Measurements from ENCODE around the gene ZNF2.
A peak's percentile ranks its signal among the peaks of the same experiment; 100 is the strongest.

ZNF2 gene

GRCh38 chr2:95207111-95207961 lies 41.7 kb downstream of the ZNF2 start, which contains the start of gene ZNF892:
Gene ZNF892 (plus strand): TSS chr2:95207521. CDS start chr2:95207816, 295 bp downstream.
- Histone ChIP-seq H3K4me2 (ENCODE audit: low read depth, low read length, poor library complexity, severe bottlenecking) (peak within 1 kb of the TSS; percentile 85), H3K27ac (ENCODE audit: low read depth, low read length) (peak within 1 kb of the TSS; percentile 52)
- TF ChIP-seq CTCF (IDR thresholded peaks at IDR 0.05; ENCODE audit: insufficient read depth, low read length, poor library complexity, severe bottlenecking), result no peak
- TF ChIP-seq EZH2phosphoT487 (conservative IDR thresholded peaks at IDR 0.05; ENCODE audit: low read length), result no peak

GRCh38 chr2:95208106-95208505 lies 42.5 kb downstream of the ZNF2 start:
- Histone ChIP-seq H3K36me3 (ENCODE audit: low read length) (peaks cover 34% of the 10 kb centered on the region), H3K4me2 (ENCODE audit: low read depth, low read length, poor library complexity, severe bottlenecking) (peak overlapping the region; percentile 85), H3K9ac (ENCODE audit: low read length) (peak overlapping the region; percentile 65), H2AFZ (ENCODE audit: low read depth, low read length, severe bottlenecking) (peak overlapping the region; percentile 91), H3K27me3 (ENCODE audit: low read length) (no peaks in the 10 kb centered on the region), H3K27ac (ENCODE audit: low read depth, low read length) (no peak overlapping the region), H3K4me3 (ENCODE audit: insufficient read depth, low read length, poor library complexity, severe bottlenecking) (peak overlapping the region; percentile 70), H4K20me1 (ENCODE audit: low read depth, low read length) (no peaks in the 10 kb centered on the region), H3K79me2 (ENCODE audit: insufficient read depth, low read length) (0 out of 2 replicates have a peak, but pooled peaks cover 3% of the 10 kb centered on the region), H3F3A (ENCODE audit: insufficient read depth) (no peaks in the 10 kb centered on the region), H3K9me3 (ENCODE audit: insufficient read depth, low read length) (peaks cover 16% of the 10 kb centered on the region; the same call in 1 of the 2 replicates), H3K9me2 (replicated peaks; ENCODE audit: insufficient read depth, low read length) (no peaks in the 10 kb centered on the region)
- TF ChIP-seq EZH2phosphoT487 (conservative IDR thresholded peaks at IDR 0.05; ENCODE audit: low read length) (no peak), CTCF (IDR thresholded peaks at IDR 0.05; ENCODE audit: insufficient read depth, low read length, poor library complexity, severe bottlenecking) (no peak)

More at GRCh38 chr2:95207111-95207961, 41.7 kb downstream of the ZNF2 start, which contains the start of gene ZNF892:
- Histone ChIP-seq H2AFZ (ENCODE audit: low read depth, low read length, severe bottlenecking) (peak within 1 kb of the TSS; percentile 91), H3K9me3 (ENCODE audit: insufficient read depth, low read length) (peaks cover 9% of the 10 kb centered on the region; the same call in 1 of the 2 replicates), H3F3A (ENCODE audit: insufficient read depth) (no peaks in the 10 kb centered on the region), H3K79me2 (ENCODE audit: insufficient read depth, low read length) (0 out of 2 replicates have a peak, but pooled peaks cover 3% of the 10 kb centered on the region), H3K9me2 (replicated peaks; ENCODE audit: insufficient read depth, low read length) (no peaks in the 10 kb centered on the region), H3K27me3 (ENCODE audit: low read length) (no peaks in the 10 kb centered on the region), H3K9ac (ENCODE audit: low read length) (peak within 1 kb of the TSS; percentile 65), H3K36me3 (ENCODE audit: low read length) (peaks cover 26% of the 10 kb centered on the region), H4K20me1 (ENCODE audit: low read depth, low read length) (no peaks in the 10 kb centered on the region), H3K4me3 (ENCODE audit: insufficient read depth, low read length, poor library complexity, severe bottlenecking) (peak within 1 kb of the TSS; percentile 70)

- H2AFZ ChIP-seq (ENCODE audit: low read depth, low read length, severe bottlenecking), result no peak overlapping the region
- H3K27me3 ChIP-seq (ENCODE audit: low read length), result no peaks in the 10 kb centered on the region
- peaks cover 79% of the 10 kb centered on the region; the same call in 1 of the 2 replicates for H3K9me3 ChIP-seq (ENCODE audit: insufficient read depth, low read length)
- H3K4me3 ChIP-seq (ENCODE audit: insufficient read depth, low read length, poor library complexity, severe bottlenecking), result no peak overlapping the region
- no peak overlapping the region for H3K27ac ChIP-seq (ENCODE audit: low read depth, low read length)
- no peak overlapping the region for H3K9ac ChIP-seq (ENCODE audit: low read length)
- peaks cover 72% of the 10 kb centered on the region for H3K36me3 ChIP-seq (ENCODE audit: low read length)
- H3K4me2 ChIP-seq (ENCODE audit: low read depth, low read length, poor library complexity, severe bottlenecking), result no peak overlapping the region
- no peaks in the 10 kb centered on the region for H3K9me2 ChIP-seq (replicated peaks; ENCODE audit: insufficient read depth, low read length)
- 0 out of 2 replicates have a peak, but pooled peaks cover 3% of the 10 kb centered on the region for H3K79me2 ChIP-seq (ENCODE audit: insufficient read depth, low read length)
- H3F3A ChIP-seq (ENCODE audit: insufficient read depth), result no peaks in the 10 kb centered on the region
- no peak for TF ChIP-seq CTCF (IDR thresholded peaks at IDR 0.05; ENCODE audit: insufficient read depth, low read length, poor library complexity, severe bottlenecking)
- TF ChIP-seq EZH2phosphoT487 (conservative IDR thresholded peaks at IDR 0.05; ENCODE audit: low read length), result no peak
- no peaks in the 10 kb centered on the region for H4K20me1 ChIP-seq (ENCODE audit: low read depth, low read length)
Observed at GRCh38 chr2:95215018-95215612, 49.5 kb downstream of the ZNF2 start.
